ENCODE data around the gene COX4I2.

DNA sequence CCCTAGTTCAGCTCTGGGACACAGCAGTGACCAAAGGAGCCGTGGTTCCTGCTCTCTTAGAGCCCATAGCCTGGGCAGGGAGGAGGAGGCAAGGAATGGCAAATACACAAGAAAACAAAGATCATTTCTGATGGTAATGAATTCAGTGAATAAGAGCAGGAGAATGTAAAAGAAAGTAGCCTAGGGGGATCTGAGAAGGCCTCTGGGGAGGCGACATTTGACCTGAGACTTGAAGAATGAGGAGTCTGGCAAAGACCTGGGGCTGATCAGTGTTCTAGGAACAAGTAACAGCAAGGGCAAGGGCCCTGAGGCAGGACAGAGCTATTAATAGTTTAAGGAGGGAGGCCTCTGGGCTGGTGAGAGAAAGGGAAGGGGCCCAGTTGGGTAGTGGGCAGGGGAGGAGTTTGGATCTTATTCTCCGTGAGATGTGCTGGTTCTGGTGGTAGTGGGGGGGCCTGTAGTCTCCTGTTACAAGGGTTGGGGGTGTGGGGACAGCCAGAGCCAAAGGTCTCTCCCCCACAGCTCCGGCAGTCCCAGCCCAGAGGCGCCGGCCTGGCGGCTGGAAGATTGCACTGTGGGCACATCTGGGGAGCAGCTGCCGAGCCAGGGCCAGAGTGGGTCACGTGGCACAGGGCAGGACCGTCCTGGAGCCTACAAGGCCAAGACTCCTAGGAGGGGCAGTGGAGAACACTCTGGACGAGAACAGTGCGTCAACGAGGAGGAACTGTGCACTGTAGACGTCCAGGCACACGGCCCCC lies 41.9 kb upstream of the COX4I2 start:
- TF ChIP-seq, protein P1, sequence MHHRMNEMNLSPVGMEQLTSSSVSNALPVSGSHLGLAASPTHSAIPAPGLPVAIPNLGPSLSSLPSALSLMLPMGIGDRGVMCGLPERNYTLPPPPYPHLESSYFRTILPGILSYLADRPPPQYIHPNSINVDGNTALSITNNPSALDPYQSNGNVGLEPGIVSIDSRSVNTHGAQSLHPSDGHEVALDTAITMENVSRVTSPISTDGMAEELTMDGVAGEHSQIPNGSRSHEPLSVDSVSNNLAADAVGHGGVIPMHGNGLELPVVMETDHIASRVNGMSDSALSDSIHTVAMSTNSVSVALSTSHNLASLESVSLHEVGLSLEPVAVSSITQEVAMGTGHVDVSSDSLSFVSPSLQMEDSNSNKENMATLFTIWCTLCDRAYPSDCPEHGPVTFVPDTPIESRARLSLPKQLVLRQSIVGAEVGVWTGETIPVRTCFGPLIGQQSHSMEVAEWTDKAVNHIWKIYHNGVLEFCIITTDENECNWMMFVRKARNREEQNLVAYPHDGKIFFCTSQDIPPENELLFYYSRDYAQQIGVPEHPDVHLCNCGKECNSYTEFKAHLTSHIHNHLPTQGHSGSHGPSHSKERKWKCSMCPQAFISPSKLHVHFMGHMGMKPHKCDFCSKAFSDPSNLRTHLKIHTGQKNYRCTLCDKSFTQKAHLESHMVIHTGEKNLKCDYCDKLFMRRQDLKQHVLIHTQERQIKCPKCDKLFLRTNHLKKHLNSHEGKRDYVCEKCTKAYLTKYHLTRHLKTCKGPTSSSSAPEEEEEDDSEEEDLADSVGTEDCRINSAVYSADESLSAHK (tag by site-specific recombination; IDR thresholded peaks at IDR 0.05), result no peak
- TF ChIP-seq, protein P2, sequence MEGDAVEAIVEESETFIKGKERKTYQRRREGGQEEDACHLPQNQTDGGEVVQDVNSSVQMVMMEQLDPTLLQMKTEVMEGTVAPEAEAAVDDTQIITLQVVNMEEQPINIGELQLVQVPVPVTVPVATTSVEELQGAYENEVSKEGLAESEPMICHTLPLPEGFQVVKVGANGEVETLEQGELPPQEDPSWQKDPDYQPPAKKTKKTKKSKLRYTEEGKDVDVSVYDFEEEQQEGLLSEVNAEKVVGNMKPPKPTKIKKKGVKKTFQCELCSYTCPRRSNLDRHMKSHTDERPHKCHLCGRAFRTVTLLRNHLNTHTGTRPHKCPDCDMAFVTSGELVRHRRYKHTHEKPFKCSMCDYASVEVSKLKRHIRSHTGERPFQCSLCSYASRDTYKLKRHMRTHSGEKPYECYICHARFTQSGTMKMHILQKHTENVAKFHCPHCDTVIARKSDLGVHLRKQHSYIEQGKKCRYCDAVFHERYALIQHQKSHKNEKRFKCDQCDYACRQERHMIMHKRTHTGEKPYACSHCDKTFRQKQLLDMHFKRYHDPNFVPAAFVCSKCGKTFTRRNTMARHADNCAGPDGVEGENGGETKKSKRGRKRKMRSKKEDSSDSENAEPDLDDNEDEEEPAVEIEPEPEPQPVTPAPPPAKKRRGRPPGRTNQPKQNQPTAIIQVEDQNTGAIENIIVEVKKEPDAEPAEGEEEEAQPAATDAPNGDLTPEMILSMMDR (tag by site-specific recombination; IDR thresholded peaks at IDR 0.05), result no peak
- TF ChIP-seq, protein P3, sequence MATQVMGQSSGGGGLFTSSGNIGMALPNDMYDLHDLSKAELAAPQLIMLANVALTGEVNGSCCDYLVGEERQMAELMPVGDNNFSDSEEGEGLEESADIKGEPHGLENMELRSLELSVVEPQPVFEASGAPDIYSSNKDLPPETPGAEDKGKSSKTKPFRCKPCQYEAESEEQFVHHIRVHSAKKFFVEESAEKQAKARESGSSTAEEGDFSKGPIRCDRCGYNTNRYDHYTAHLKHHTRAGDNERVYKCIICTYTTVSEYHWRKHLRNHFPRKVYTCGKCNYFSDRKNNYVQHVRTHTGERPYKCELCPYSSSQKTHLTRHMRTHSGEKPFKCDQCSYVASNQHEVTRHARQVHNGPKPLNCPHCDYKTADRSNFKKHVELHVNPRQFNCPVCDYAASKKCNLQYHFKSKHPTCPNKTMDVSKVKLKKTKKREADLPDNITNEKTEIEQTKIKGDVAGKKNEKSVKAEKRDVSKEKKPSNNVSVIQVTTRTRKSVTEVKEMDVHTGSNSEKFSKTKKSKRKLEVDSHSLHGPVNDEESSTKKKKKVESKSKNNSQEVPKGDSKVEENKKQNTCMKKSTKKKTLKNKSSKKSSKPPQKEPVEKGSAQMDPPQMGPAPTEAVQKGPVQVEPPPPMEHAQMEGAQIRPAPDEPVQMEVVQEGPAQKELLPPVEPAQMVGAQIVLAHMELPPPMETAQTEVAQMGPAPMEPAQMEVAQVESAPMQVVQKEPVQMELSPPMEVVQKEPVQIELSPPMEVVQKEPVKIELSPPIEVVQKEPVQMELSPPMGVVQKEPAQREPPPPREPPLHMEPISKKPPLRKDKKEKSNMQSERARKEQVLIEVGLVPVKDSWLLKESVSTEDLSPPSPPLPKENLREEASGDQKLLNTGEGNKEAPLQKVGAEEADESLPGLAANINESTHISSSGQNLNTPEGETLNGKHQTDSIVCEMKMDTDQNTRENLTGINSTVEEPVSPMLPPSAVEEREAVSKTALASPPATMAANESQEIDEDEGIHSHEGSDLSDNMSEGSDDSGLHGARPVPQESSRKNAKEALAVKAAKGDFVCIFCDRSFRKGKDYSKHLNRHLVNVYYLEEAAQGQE (tag by site-specific recombination; IDR thresholded peaks at IDR 0.05), result no peak
- TF ChIP-seq ZNF10 (tag by site-specific recombination; IDR thresholded peaks at IDR 0.05) (no peak), ZNF350 (tag by site-specific recombination; IDR thresholded peaks at IDR 0.05) (no peak)
